Right lobe of liver (tissue), 6 donors: ENCODE data around the gene BEAN1. TPM values are rescaled to one million over a fixed set of nuclear protein-coding genes. Genes with fewer than 3 reads are reported as not detected.
A peak's percentile ranks its signal among the peaks of the same experiment; 100 is the strongest.

Source experiments
- ATAC-seq, 4 donors: fragments of 200-7000 bp; cut with Tn5 transposase; one replicate each; pipeline ENCODE4 v1.9.1; 2020; ENCODE audit warnings: mild to moderate bottlenecking in 4 of 4, moderate library complexity in 4 of 4
- DNase-seq, 3 donors: peaks; one replicate each; pipeline ENCODE4 v3.0.0-alpha.2; 2020
- H3K27ac ChIP-seq, 3 donors: fragments of 200-600 bp; one replicate each; pipeline ENCODE4 v1.8.0; 2022
- H3K27me3 ChIP-seq, 2 donors: fragments of 200-600 bp; one replicate each; pipeline ENCODE4 v1.8.0; 2022
- H3K36me3 ChIP-seq, 4 donors: fragments of 200-600 bp; sonication (generic) in 1 of 4; one replicate each; pipeline versions ENCODE4 v1.5.1 to v1.8.0; 2017 to 2022; ENCODE audit warnings: control low read depth in 1 of 4
- H3K4me1 ChIP-seq, 4 donors: fragments of 200-600 bp; sonication (generic) in 1 of 4; one replicate each; pipeline versions ENCODE4 v1.5.1 to v1.8.0; 2017 to 2022; ENCODE audit warnings: control low read depth in 1 of 4
- H3K4me3 ChIP-seq, 3 donors: fragments of 200-600 bp; one replicate each; pipeline ENCODE4 v1.8.0; 2022
- H3K9me3 ChIP-seq, 4 donors: fragments of 200-600 bp; sonication (generic) in 1 of 4; one replicate each; pipeline versions ENCODE4 v1.5.1 to v1.8.0; 2017 to 2022; ENCODE audit warnings: control low read depth in 1 of 4
- CTCF ChIP-seq, 4 donors: fragments of 200-600 bp in 3 of 4; fragments of 450-650 bp in 1 of 4; IDR thresholded peaks; one replicate each; pipeline versions ENCODE4 v1.5.1 to v1.8.0; 2016 to 2022; ENCODE audit warnings: antibody characterized with exemption in 4 of 4, mild to moderate bottlenecking in 2 of 4
- POLR2A ChIP-seq: fragments of 450-650 bp; IDR thresholded peaks from one replicate; pipeline ENCODE4 v1.6.1; 2017; ENCODE audit warnings: antibody characterized with exemption, mild to moderate bottlenecking
- WGBS: methylation state at CpG from one replicate; pipeline ENCODE4 v1.1.6; 2018; ENCODE audit warnings: low coverage, low lambda C conversion rate; ENCODE audit not compliant: insufficient coverage; ENCODE audit errors: missing lambda C conversion rate; 5-methylcytosine and 5-hydroxymethylcytosine counted together
- intact Hi-C, 2 donors: fragments of 100-400 bp; cut with DNase I; formaldehyde crosslinking; loops; one replicate each; pipeline versions ENCODE4 v1.11.2 to v1.14.1; 2022
- long read RNA-seq: library from polyadenylated mRNA; unstranded; transcript quantifications from one replicate; pipeline ENCODE4 v2.0.0, GENCODE V29; 2019
- total RNA-seq, 6 experiments: library from RNA; depleted of rRNA in 2 of 6; stranded (reverse); fragments of >200 nt in 2 of 6; fragmentation: NEBNext Ultra II Directional in 3 of 6; extraction: Animal tissue kit (Norgen Biotek cat#: 25700) in 3 of 6; gene quantifications; one replicate each; pipeline versions ENCODE4 v1.1.0 to v1.2.4, GENCODE V29; 2016 to 2023
- donor health status: DM: no; HTN: yes; CAD: no.
- donor health status: DM: no; HTN: no; CAD: no.
- donor health status: DM: no; HTN: no; CAD: no.
- donor health status: DM: no; HTN: yes; CAD: no.
- donor health status: DM: no; HTN: yes; CAD: no.

The BEAN1 gene
- total RNA-seq = under 1 TPM in 3 of 6 experiments, not detected in 3; 0.09 to 0.26 (median 0.10) TPM
- long read RNA-seq = 0 reads

- H3K27ac ChIP-seq = no peak within 1 kb of the TSS
- peaks cover 0 to 3% (median 0%) of the 10 kb centered on the region in 4 donors for H3K4me1 ChIP-seq
- peaks cover 0 to 14% of the 10 kb centered on the region in 2 donors for H3K27me3 ChIP-seq
- ATAC-seq = peak; percentile 65 to 74 (median 66)
- TF ChIP-seq POLR2A (no peak), CTCF (IDR thresholded peaks at IDR 0.05) (no peak)
- DNase-seq = no peak
- H3K9me3 ChIP-seq = no peaks in the 10 kb centered on the region
- H3K36me3 ChIP-seq = no peaks in the 10 kb centered on the region
- peak within 1 kb of the TSS; percentile 20 to 45 (median 35) for H3K4me3 ChIP-seq
- WGBS = 0% methylated on average over 6 of the region's 118 CpGs
- intact Hi-C loops = loop anchor here in 1 of 2 donors (10.0 kb wide), 1 partner anchor 178 kb away; the partner anchor contains the start of gene CMTM3
Observed at GRCh38 chr16:66427036-66427860, at the start of gene BEAN1. Gene BEAN1 (plus strand): TSS chr16:66427295. CDS start chr16:66437677, 10,382 bp downstream.

GRCh38 chr16:66377324-66377723 is 49.8 kb upstream of the BEAN1 start:
- Histone ChIP-seq H3K9me3 (no peaks in the 10 kb centered on the region), H3K4me3 (no peak overlapping the region), H3K27me3 (no peaks in the 10 kb centered on the region), H3K27ac (peak overlapping the region in 2 of 3 donors; percentile 4 to 29), H3K4me1 (no peaks in the 10 kb centered on the region), H3K36me3 (no peaks in the 10 kb centered on the region)
- WGBS = no CpG with 5 or more reads among the region's 3 CpGs
- intact Hi-C loops = no loop called here
- DNase-seq = peak in 1 of 3 donors; percentile 14
- peak; percentile 26 to 74 (median 52) for ATAC-seq
- TF ChIP-seq POLR2A = no peak
- no peak for TF ChIP-seq CTCF (IDR thresholded peaks at IDR 0.05)

GRCh38 chr16:66378741-66379570 is 48.1 kb upstream of the BEAN1 start:
- no peak for TF ChIP-seq POLR2A
- TF ChIP-seq CTCF (IDR thresholded peaks at IDR 0.05) = no peak
- no peak for ATAC-seq
- H3K4me3 ChIP-seq = no peak overlapping the region

GRCh38 chr16:66379571-66379941 is 47.5 kb upstream of the BEAN1 start:
- intact Hi-C loops = no loop called here
- no peak for ATAC-seq
- 75% methylated on average over 3 of the region's 3 CpGs for WGBS

More at GRCh38 chr16:66378741-66379570, 48.1 kb upstream of the BEAN1 start:
- Histone ChIP-seq H3K4me1 (no peaks in the 10 kb centered on the region), H3K27ac (no peak overlapping the region), H3K36me3 (no peaks in the 10 kb centered on the region), H3K9me3 (no peaks in the 10 kb centered on the region), H3K27me3 (no peaks in the 10 kb centered on the region)
- DNase-seq = peak in 1 of 3 donors; percentile 10
- intact Hi-C loops = no loop called here
- 63% methylated on average over 18 of the region's 18 CpGs for WGBS

More at GRCh38 chr16:66379571-66379941, 47.5 kb upstream of the BEAN1 start:
- no peaks in the 10 kb centered on the region for H3K9me3 ChIP-seq
- no peak for TF ChIP-seq CTCF (IDR thresholded peaks at IDR 0.05)
- no peak for TF ChIP-seq POLR2A
- H3K4me1 ChIP-seq = no peaks in the 10 kb centered on the region
- no peaks in the 10 kb centered on the region for H3K27me3 ChIP-seq
- no peak overlapping the region for H3K4me3 ChIP-seq
- no peak for DNase-seq
- no peak overlapping the region for H3K27ac ChIP-seq
- H3K36me3 ChIP-seq = no peaks in the 10 kb centered on the region
